GM12875 (cell line): ENCODE data around the gene FBN1.
A peak's percentile ranks its signal among the peaks of the same experiment; 100 is the strongest.

ENCODE experiments used
- H3K4me3 ChIP-seq: one replicate; pipeline ENCODE4 v1.5.1; 2011; ENCODE audit warnings: low read depth, low read length, control low read depth
- TF ChIP-seq, protein P1 (sequence below): IDR thresholded peaks from 2 replicates; pipeline ENCODE4 v1.5.1; 2011; ENCODE audit warnings: low read depth, mild to moderate bottlenecking, control low read depth, inconsistent platforms, low read length, moderate library complexity, borderline replicate concordance; ENCODE audit not compliant: insufficient read depth

FBN1 gene

DNA sequence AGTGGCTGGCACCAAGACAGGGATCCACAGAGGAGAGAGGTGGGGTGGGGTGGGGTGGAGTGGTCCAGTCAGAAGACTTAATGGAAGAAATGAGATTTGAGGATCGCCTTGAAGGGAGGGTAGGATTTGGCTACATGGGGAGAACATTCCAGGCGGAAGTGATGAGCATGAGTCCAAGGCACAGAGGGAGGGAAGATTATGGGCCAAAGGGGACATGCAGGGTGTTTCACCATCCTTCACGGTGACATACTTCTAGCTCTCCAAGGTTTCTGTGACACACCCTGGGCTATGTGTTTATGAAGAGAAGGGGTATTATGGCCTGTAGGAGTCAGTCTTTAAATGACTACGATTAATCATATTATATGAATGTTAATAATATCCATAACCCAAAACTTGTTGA is 7.7 kb upstream of the FBN1 start:
- TF ChIP-seq, protein P1, sequence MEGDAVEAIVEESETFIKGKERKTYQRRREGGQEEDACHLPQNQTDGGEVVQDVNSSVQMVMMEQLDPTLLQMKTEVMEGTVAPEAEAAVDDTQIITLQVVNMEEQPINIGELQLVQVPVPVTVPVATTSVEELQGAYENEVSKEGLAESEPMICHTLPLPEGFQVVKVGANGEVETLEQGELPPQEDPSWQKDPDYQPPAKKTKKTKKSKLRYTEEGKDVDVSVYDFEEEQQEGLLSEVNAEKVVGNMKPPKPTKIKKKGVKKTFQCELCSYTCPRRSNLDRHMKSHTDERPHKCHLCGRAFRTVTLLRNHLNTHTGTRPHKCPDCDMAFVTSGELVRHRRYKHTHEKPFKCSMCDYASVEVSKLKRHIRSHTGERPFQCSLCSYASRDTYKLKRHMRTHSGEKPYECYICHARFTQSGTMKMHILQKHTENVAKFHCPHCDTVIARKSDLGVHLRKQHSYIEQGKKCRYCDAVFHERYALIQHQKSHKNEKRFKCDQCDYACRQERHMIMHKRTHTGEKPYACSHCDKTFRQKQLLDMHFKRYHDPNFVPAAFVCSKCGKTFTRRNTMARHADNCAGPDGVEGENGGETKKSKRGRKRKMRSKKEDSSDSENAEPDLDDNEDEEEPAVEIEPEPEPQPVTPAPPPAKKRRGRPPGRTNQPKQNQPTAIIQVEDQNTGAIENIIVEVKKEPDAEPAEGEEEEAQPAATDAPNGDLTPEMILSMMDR = no peak
- H3K4me3 ChIP-seq = no peak overlapping the region

DNA sequence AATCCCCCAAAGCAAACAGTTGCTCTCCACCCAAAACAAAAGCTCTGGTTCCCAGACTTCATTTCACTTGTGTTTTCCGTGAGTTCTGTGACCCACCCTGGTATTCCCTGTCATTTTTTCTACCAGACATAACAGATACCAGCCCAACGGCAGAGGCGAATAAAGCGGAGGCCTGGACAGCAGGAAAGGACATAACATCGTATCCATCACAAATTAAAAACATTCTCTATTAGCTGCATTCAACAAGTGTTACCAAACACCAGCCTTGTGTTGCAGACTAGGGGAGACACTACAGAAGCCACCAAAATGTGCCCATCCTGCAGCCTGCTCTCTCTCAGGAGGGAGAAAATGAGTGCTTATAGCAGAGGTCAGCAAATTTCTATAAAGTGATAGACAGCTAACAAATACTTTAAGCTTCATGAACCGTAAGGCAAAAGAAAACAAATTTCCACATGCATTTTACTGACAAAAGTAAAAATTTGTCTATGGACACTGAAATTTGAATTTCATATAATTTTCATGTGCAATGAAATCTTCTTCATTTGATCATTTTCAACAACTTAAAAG is 7.1 kb upstream of the FBN1 start:
- TF ChIP-seq, protein P1 = no peak
- H3K4me3 ChIP-seq = no peak overlapping the region

DNA sequence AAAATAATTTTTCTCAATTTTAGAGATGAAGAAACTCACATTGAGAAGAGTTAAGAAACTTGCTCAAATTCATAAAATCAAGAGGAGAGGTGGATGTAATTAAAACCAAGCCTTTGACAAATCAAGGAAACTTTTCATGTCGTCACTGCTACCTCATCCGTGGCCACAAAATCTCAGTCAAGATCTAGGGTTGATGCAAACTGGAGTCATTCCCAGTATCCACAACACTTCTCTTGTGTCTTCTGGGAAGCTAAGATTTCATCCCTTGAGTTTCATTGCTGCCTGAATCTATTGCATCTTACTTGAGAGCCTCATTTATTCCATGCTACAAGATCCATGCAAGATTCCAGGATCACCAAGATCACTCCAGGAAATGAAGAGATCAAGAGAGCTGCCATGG is 5.4 kb upstream of the FBN1 start:
- TF ChIP-seq, protein P1 = no peak
- H3K4me3 ChIP-seq = no peak overlapping the region

DNA sequence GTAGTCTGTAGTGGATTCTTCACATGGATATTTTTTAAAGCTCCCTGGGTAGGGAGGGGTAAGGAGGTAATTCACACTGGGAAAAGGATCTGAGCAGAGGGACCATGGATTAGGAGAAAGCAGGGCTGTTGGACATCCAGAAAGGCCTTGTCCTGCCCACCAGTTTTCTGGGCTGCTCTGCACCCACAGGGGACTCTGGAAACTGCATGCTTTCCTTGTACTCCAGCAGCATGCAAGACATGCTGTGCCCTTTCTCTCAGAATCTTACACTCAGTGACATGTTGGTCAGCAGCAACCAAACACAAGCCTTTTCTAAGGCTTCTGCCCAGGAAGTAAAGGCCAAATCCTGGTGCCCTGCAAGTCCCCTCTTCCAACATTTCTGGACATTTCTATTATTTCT is 2.5 kb upstream of the FBN1 start:
- H3K4me3 ChIP-seq = no peak overlapping the region
- TF ChIP-seq, protein P1 = no peak

DNA sequence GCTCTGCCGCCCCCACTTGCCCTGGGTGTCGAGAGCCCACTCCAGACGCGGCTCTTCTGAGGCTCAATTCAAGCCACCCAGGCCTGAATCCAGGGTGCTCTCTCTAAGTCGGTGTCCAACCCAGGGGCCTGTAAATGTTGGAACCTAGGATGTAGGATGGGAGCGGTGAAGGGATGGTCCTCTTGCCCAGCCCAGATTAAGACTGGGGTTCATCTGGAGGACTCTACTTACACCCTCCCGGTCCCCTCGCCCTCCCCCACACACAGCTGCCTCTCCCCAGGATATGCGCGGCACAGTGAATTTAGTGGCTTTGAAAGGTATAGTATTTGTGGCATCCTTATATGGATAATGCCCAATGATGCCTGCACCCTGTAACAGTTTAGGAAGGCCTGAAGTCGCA is 822 bp upstream of the FBN1 start:
- TF ChIP-seq, protein P1 = no peak
- peak overlapping the region; percentile 96 for H3K4me3 ChIP-seq

DNA sequence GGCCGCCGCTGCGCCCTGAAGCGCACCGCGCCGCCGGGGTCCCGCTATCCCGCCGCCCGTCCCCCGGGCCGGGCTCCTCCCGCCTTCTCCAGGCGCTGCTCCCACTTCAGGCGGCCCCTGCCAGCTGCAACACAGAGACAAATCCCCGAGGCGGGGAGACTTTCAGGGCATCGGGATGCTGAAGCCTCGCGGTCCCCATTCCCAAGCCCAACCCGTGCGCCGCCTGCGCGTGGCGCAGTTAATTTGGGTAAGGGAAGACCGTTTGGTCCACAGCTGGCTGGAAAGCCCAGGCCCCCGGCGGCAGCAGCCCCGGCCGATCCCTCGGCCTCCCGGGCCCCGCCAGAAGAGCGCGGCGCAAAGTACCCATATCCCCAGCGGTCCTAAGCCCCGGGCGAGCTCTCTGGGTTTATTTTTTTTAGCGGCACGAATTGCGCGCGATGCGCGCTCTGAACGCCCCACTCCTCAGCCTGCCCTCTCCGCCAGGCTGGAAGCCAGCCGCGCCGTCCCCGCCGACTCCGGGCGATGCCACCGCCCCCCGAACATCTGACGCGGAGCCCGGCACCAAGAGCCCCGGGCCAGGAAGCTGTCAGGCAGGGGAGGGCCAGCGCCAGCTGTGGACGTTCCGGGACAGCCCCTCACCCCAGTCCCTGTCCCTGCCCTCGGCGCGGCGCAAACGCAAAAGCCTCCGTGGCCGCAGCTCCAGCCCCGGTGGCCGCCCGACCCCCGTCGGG is 517 bp downstream of the FBN1 start:
- TF ChIP-seq, protein P1 = no peak
- peak overlapping the region; percentile 96 for H3K4me3 ChIP-seq

DNA sequence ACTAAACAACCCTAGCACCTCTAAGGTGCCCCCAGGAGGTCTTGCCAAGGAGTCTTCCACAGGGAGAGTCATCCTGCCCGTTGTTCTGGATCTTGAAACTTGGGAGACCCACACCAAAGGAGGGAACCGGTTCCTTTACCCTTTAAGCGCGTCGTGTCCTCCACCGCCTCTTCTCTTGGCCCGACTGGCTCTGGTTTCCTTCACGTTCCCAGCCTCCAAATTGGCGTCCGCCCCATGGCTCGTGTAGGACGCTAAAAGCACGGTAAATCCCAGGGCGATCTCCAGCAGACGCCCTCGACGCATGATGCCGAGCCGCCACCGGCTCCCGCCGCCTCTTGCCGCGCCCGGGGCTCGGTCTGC is 1.1 kb downstream of the FBN1 start:
- TF ChIP-seq, protein P1 = no peak
- H3K4me3 ChIP-seq = peak overlapping the region; percentile 96
